AG04450 (cell line): ENCODE data around the gene RGSL1. TPM values are rescaled to one million over a fixed set of nuclear protein-coding genes. Genes with fewer than 3 reads are reported as not detected.
A peak's percentile ranks its signal among the peaks of the same experiment; 100 is the strongest.

Experiments
- CTCF ChIA-PET: fragments of 300-600, 350-600 bp; formaldehyde crosslinking; extraction: SDS; loops from one replicate; lab custom pipeline; 2022; ENCODE audit warnings: antibody characterized with exemption, inconsistent platforms; lab: Charles Lee
- POLR2A ChIA-PET: fragments of 350-600 bp; formaldehyde crosslinking; extraction: SDS; loops from one replicate; lab custom pipeline; 2021; ENCODE audit warnings: antibody characterized with exemption, inconsistent platforms; lab: Yijun Ruan, JAX
- DNase-seq: peaks from one replicate; pipeline ENCODE4 v3.0.0-alpha.2; 2011; ENCODE audit warnings: low read depth, low spot score
- H3K27ac ChIP-seq: one replicate; pipeline ENCODE4 v1.5.1; 2012; ENCODE audit warnings: low read depth, low read length, control low read depth
- H3K27me3 ChIP-seq: one replicate; pipeline ENCODE4 v1.6.0; 2012; ENCODE audit warnings: low read length; ENCODE audit not compliant: control insufficient read depth, insufficient read depth
- H3K4me3 ChIP-seq: 2 replicates; pipeline ENCODE4 v1.5.1; 2011; ENCODE audit warnings: mild to moderate bottlenecking, low read depth, low read length, control low read depth
- H3K9me3 ChIP-seq: 2 replicates; pipeline ENCODE4 v1.5.1; 2012; ENCODE audit warnings: low read length; ENCODE audit not compliant: control insufficient read depth, insufficient read depth
- CTCF ChIP-seq: IDR thresholded peaks from 2 replicates; pipeline ENCODE4 v1.5.1; 2011; ENCODE audit warnings: low read depth, low read length, control low read depth, inconsistent platforms
- polyA plus RNA-seq: library from polyadenylated mRNA; depleted of rRNA; stranded (reverse); fragments of >200 nt; gene quantifications from 2 replicates; pipeline ENCODE4 v1.2.3, GENCODE V29; 2011

RGSL1 gene
- polyA plus RNA-seq, 1 experiment = not detected

- ChIA-PET CTCF (interaction anchor here (0.5 to 12.0 kb wide), 16 partner anchors 9 to 240 kb away, joined by 3 to 552 read pairs (median 4); partner anchors contain the start of genes NPL and RNASEL), POLR2A (interaction anchor here (1.6 kb wide), 1 partner anchor 184 kb away, joined by 5 read pairs; no protein-coding TSS in a partner anchor)
Observed at GRCh38 chr1:182600036-182600713, 150.2 kb downstream of the RGSL1 start.

GRCh38 chr1:182600745-182601415 is 150.9 kb downstream of the RGSL1 start:
- ChIA-PET POLR2A (interaction anchor here (0.8 to 1.6 kb wide), 2 partner anchors 184 to 186 kb away, joined by 3 to 5 read pairs; no protein-coding TSS in a partner anchor), CTCF (interaction anchor here (0.6 to 12.0 kb wide), 23 partner anchors 8 to 246 kb away, joined by 3 to 552 read pairs (median 4); partner anchors contain the start of genes NPL and RNASEL)
- no peak for TF ChIP-seq CTCF
- Histone ChIP-seq H3K27ac (no peak overlapping the region), H3K27me3 (peaks cover 24% of the 10 kb centered on the region), H3K4me3 (no peak overlapping the region), H3K9me3 (no peaks in the 10 kb centered on the region; the same call in 1 of the 2 replicates)
- DNase-seq = no peak

More at GRCh38 chr1:182600036-182600713, 150.2 kb downstream of the RGSL1 start:
- no peak for DNase-seq
- TF ChIP-seq CTCF = no peak
- Histone ChIP-seq H3K9me3 (no peaks in the 10 kb centered on the region; the same call in 1 of the 2 replicates), H3K4me3 (no peak overlapping the region), H3K27me3 (peaks cover 24% of the 10 kb centered on the region), H3K27ac (no peak overlapping the region)

GRCh38 chr1:182601416-182601786 is 151.5 kb downstream of the RGSL1 start:
- peak; percentile 81 for TF ChIP-seq CTCF
- Histone ChIP-seq H3K4me3 (no peak overlapping the region), H3K27ac (no peak overlapping the region), H3K9me3 (no peaks in the 10 kb centered on the region; the same call in 1 of the 2 replicates), H3K27me3 (peaks cover 24% of the 10 kb centered on the region)
- DNase-seq = peak; percentile 62
- CTCF ChIA-PET = interaction anchor here (0.6 to 12.0 kb wide), 21 partner anchors 8 to 245 kb away, joined by 3 to 552 read pairs (median 5); partner anchors contain the start of genes NPL and RNASEL
- POLR2A ChIA-PET = interaction anchor here (0.8 to 1.6 kb wide), 2 partner anchors 183 to 185 kb away, joined by 3 to 5 read pairs; no protein-coding TSS in a partner anchor

- POLR2A ChIA-PET = interaction anchor here (1.6 kb wide), 1 partner anchor 183 kb away, joined by 5 read pairs; no protein-coding TSS in a partner anchor
- H3K27me3 ChIP-seq = peaks cover 24% of the 10 kb centered on the region
Observed at GRCh38 chr1:182601913-182602312, 152.0 kb downstream of the RGSL1 start.

More at GRCh38 chr1:182601913-182602312, 152.0 kb downstream of the RGSL1 start:
- Histone ChIP-seq H3K9me3 (no peaks in the 10 kb centered on the region; the same call in 1 of the 2 replicates), H3K27ac (no peak overlapping the region), H3K4me3 (no peak overlapping the region)
- CTCF ChIA-PET = interaction anchor here (0.8 to 12.0 kb wide), 10 partner anchors 9 to 245 kb away, joined by 3 to 552 read pairs (median 6); partner anchors contain the start of genes NPL and RNASEL
- no peak for DNase-seq
- no peak for TF ChIP-seq CTCF
